ENCODE data around the gene ARHGEF10L. TPM values are rescaled to one million over a fixed set of nuclear protein-coding genes. Genes with fewer than 3 reads are reported as not detected.

Gene ARHGEF10L
- total RNA-seq, 1 donor from 2014 or later, result 16.7 TPM

DNA sequence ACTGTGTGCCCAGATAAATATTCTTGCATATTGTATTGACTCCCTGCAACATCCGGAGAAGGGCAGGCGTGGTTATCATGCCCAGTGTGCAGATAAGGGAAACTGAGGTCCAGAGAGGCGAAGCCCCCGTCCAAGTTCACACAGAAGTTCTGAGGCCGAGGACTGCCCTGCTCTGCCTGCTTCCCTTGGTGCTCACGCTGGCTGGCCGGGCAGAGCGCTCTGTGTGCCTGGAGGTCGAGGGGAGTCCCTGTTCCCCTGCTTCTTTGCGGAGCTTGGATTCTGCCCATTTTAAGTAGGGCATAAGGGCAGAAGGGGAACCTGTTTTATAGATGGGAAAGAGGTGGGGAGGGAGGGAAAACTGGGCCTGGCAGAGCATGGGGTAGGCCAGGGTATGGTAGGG lies 122.8 kb downstream of the ARHGEF10L start:
- no peak overlapping the region for H3K9ac ChIP-seq (ENCODE audit: low read depth in 1 of 3, low read length in 3 of 3)
- no peaks in the 10 kb centered on the region for H3K27me3 ChIP-seq (ENCODE audit: control insufficient read depth in 3 of 3, insufficient read depth in 3 of 3, low read length in 3 of 3)
- no peak overlapping the region for H3K27ac ChIP-seq (ENCODE audit: low read depth, low read length)
- no peak overlapping the region for H3K4me3 ChIP-seq (ENCODE audit: low read length in 3 of 3)
- peaks cover 59 to 82% (median 72%) of the 10 kb centered on the region in 3 donors for H3K36me3 ChIP-seq (ENCODE audit: control insufficient read depth in 3 of 3, insufficient read depth in 3 of 3, low read length in 3 of 3)
- no peaks in the 10 kb centered on the region for H3K4me1 ChIP-seq (ENCODE audit: control insufficient read depth in 3 of 3, insufficient read depth in 3 of 3, low read length in 3 of 3)
- no peaks in the 10 kb centered on the region for H3K9me3 ChIP-seq (ENCODE audit: control insufficient read depth in 3 of 3, low read length in 3 of 3)

DNA sequence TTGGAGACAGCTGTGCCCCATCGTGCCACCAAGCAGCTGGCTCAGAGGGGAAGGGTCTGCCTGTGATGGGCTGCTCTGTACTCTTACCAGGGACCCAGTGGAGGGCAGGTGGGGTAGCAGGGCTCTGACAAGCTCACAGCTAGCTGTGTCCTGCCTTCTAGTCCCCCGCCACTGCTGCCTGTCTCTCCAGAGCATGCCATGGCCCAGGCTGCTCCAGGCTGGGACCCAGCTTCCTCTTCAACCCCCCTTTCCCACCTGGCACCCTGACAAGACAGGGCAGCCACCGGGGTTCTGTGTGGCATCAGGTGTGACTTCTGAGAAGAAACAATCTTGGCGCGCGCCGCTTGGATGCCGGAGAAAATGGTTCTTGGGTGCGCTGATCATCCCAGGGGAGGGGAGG lies 123.3 kb downstream of the ARHGEF10L start:
- Histone ChIP-seq H3K9ac (ENCODE audit: low read depth in 1 of 3, low read length in 3 of 3) (no peak overlapping the region), H3K4me1 (ENCODE audit: control insufficient read depth in 3 of 3, insufficient read depth in 3 of 3, low read length in 3 of 3) (no peaks in the 10 kb centered on the region), H3K9me3 (ENCODE audit: control insufficient read depth in 3 of 3, low read length in 3 of 3) (no peaks in the 10 kb centered on the region), H3K27me3 (ENCODE audit: control insufficient read depth in 3 of 3, insufficient read depth in 3 of 3, low read length in 3 of 3) (no peaks in the 10 kb centered on the region), H3K27ac (ENCODE audit: low read depth, low read length) (no peak overlapping the region), H3K4me3 (ENCODE audit: low read length in 3 of 3) (no peak overlapping the region), H3K36me3 (ENCODE audit: control insufficient read depth in 3 of 3, insufficient read depth in 3 of 3, low read length in 3 of 3) (peaks cover 55 to 80% (median 69%) of the 10 kb centered on the region in 3 donors)

DNA sequence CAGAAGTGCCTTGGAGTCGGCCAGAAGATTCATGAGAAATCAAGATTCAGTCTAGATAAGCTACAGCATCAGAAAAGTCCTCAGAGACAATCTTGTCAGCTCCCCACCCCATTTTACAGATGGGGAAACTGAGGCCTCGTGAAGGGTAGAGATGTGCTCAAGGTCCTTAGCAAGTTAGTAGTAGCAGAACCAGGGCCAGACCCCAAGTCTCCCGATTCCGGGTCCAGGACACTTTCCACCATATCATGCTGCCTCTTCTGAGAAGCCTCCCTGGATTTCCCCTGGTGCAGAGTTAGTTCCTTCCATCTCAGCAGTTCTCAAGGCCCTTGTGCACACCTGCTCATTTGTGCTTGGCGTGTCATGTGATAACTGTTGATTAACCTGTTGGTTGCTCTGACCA lies 124.1 kb downstream of the ARHGEF10L start:
- Histone ChIP-seq H3K9ac (ENCODE audit: low read depth in 1 of 3, low read length in 3 of 3) (no peak overlapping the region), H3K27me3 (ENCODE audit: control insufficient read depth in 3 of 3, insufficient read depth in 3 of 3, low read length in 3 of 3) (no peaks in the 10 kb centered on the region), H3K27ac (ENCODE audit: low read depth, low read length) (no peak overlapping the region), H3K4me1 (ENCODE audit: control insufficient read depth in 3 of 3, insufficient read depth in 3 of 3, low read length in 3 of 3) (peaks cover 0 to 2% (median 0%) of the 10 kb centered on the region in 3 donors), H3K4me3 (ENCODE audit: low read length in 3 of 3) (no peak overlapping the region), H3K9me3 (ENCODE audit: control insufficient read depth in 3 of 3, low read length in 3 of 3) (no peaks in the 10 kb centered on the region), H3K36me3 (ENCODE audit: control insufficient read depth in 3 of 3, insufficient read depth in 3 of 3, low read length in 3 of 3) (peaks cover 52 to 76% (median 69%) of the 10 kb centered on the region in 3 donors)

DNA sequence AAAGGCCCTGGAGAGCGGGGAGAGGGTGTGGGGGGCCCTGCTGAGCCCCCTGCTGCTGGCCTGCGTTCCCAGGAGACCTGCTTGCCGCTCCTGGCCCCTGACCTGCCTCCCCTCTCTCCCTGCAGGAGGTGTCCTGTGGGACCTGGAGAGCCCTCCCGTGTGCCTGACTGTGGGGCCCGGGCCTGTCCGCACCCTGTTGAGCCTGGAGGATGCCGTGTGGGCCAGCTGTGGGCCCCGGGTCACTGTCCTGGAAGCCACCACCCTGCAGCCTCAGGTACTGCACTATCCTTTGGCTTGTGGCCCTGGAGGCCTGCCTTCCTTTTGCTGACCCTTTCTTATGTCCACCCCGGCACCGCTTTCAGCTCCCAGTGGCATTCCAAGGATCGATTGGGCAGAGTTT lies 124.8 kb downstream of the ARHGEF10L start:
- Histone ChIP-seq H3K36me3 (ENCODE audit: control insufficient read depth in 3 of 3, insufficient read depth in 3 of 3, low read length in 3 of 3) (peaks cover 48 to 73% (median 66%) of the 10 kb centered on the region in 3 donors), H3K4me1 (ENCODE audit: control insufficient read depth in 3 of 3, insufficient read depth in 3 of 3, low read length in 3 of 3) (peaks cover 0 to 3% (median 1%) of the 10 kb centered on the region in 3 donors), H3K9me3 (ENCODE audit: control insufficient read depth in 3 of 3, low read length in 3 of 3) (no peaks in the 10 kb centered on the region), H3K27ac (ENCODE audit: low read depth, low read length) (no peak overlapping the region), H3K27me3 (ENCODE audit: control insufficient read depth in 3 of 3, insufficient read depth in 3 of 3, low read length in 3 of 3) (no peaks in the 10 kb centered on the region), H3K4me3 (ENCODE audit: low read length in 3 of 3) (no peak overlapping the region), H3K9ac (ENCODE audit: low read depth in 1 of 3, low read length in 3 of 3) (no peak overlapping the region)

DNA sequence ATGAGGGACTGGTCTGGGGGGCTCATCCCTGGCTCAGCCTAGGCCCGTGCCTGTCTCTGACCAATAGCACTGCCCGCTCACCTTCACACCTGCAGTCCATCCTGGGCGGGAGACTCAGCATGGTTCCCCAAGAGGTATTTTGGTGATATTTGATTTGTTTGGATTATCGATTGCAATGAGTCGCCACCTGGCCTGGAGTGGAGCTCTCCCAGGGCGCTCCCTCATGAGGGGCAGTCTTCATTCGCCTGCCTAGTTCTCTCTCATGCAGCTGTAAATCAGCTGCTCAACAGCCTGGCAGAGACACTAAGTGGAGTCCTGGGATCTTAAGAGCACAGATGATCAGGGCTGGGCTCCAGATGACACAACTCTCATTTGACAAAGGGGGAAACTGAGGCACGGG lies 125.6 kb downstream of the ARHGEF10L start:
- no peak overlapping the region for H3K9ac ChIP-seq (ENCODE audit: low read depth in 1 of 3, low read length in 3 of 3)
- peaks cover 4 to 9% (median 8%) of the 10 kb centered on the region in 3 donors for H3K4me1 ChIP-seq (ENCODE audit: control insufficient read depth in 3 of 3, insufficient read depth in 3 of 3, low read length in 3 of 3)
- no peak overlapping the region for H3K27ac ChIP-seq (ENCODE audit: low read depth, low read length)
- H3K36me3 ChIP-seq (ENCODE audit: control insufficient read depth in 3 of 3, insufficient read depth in 3 of 3, low read length in 3 of 3), result peaks cover 42 to 69% (median 65%) of the 10 kb centered on the region in 3 donors
- H3K4me3 ChIP-seq (ENCODE audit: low read length in 3 of 3), result no peak overlapping the region
- H3K27me3 ChIP-seq (ENCODE audit: control insufficient read depth in 3 of 3, insufficient read depth in 3 of 3, low read length in 3 of 3), result no peaks in the 10 kb centered on the region
- H3K9me3 ChIP-seq (ENCODE audit: control insufficient read depth in 3 of 3, low read length in 3 of 3), result no peaks in the 10 kb centered on the region

DNA sequence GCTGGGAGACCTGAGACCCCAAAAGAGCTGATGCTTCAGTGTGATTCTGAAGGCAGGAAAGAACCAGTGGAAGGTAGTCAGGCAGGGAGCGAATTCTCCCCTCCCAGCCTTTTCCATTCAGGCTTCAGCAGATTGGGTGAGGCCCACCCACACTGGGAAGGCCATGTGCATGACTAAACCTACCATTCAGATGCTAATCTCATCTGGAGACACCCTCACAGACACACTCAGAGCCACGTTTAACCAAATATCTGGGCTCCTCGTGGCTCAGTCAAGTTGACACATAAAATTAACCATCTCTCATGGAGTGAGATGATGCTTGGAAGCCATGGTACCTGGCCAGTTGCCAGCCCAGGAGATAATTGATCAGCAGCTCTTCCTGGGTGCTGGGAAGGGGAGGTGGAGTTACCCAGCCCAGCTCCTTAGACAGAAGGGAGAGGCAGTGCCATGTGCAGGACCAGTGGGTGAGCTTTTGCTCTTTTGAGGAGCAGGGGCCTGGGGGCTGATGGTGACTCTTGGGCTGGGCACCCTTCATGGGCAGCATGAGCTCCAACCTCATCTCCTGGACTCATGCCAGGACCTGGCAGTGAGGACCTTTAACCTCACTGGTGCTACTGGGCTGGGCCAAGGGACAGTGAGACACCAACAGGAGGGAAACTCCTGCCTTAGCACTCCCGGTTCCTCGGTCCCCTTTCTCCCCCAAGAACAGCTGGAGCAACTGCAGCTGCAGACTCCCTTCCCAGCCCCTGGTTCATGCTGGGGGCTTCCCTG lies 126.6 kb downstream of the ARHGEF10L start:
- no peaks in the 10 kb centered on the region for H3K27me3 ChIP-seq (ENCODE audit: control insufficient read depth in 3 of 3, insufficient read depth in 3 of 3, low read length in 3 of 3)
- H3K4me3 ChIP-seq (ENCODE audit: low read length in 3 of 3), result no peak overlapping the region
- peaks cover 4 to 15% (median 10%) of the 10 kb centered on the region in 3 donors for H3K4me1 ChIP-seq (ENCODE audit: control insufficient read depth in 3 of 3, insufficient read depth in 3 of 3, low read length in 3 of 3)
- H3K27ac ChIP-seq (ENCODE audit: low read depth, low read length), result no peak overlapping the region
- H3K9me3 ChIP-seq (ENCODE audit: control insufficient read depth in 3 of 3, low read length in 3 of 3), result no peaks in the 10 kb centered on the region
- H3K9ac ChIP-seq (ENCODE audit: low read depth in 1 of 3, low read length in 3 of 3), result no peak overlapping the region
- H3K36me3 ChIP-seq (ENCODE audit: control insufficient read depth in 3 of 3, insufficient read depth in 3 of 3, low read length in 3 of 3), result peaks cover 43 to 67% (median 64%) of the 10 kb centered on the region in 3 donors

DNA sequence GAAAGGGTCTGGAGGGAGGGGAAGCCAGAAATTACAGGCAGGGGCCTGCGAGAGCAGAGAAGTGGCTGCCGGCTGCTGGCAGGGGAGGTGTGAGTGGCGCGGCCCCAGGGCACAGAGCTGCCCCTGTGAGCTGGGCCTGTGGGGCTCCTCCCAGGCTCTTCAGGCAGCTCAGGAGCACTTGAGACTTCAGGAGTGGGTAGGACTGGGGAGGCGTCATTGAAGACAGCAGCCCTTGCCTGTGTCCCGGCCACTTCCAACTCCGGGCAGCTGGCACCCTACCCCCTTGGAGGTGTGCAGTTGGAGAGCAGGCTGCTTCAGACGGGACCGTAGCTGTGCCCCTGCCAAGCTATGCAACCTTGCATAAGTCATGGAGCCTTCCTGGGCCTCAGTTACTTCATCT lies 128.1 kb downstream of the ARHGEF10L start:
- Histone ChIP-seq H3K4me3 (ENCODE audit: low read length in 3 of 3) (no peak overlapping the region), H3K27ac (ENCODE audit: low read depth, low read length) (no peak overlapping the region), H3K36me3 (ENCODE audit: control insufficient read depth in 3 of 3, insufficient read depth in 3 of 3, low read length in 3 of 3) (peaks cover 45 to 55% (median 55%) of the 10 kb centered on the region in 3 donors), H3K9me3 (ENCODE audit: control insufficient read depth in 3 of 3, low read length in 3 of 3) (no peaks in the 10 kb centered on the region), H3K4me1 (ENCODE audit: control insufficient read depth in 3 of 3, insufficient read depth in 3 of 3, low read length in 3 of 3) (peaks cover 5 to 24% (median 10%) of the 10 kb centered on the region in 3 donors), H3K9ac (ENCODE audit: low read depth in 1 of 3, low read length in 3 of 3) (no peak overlapping the region), H3K27me3 (ENCODE audit: control insufficient read depth in 3 of 3, insufficient read depth in 3 of 3, low read length in 3 of 3) (no peaks in the 10 kb centered on the region)

DNA sequence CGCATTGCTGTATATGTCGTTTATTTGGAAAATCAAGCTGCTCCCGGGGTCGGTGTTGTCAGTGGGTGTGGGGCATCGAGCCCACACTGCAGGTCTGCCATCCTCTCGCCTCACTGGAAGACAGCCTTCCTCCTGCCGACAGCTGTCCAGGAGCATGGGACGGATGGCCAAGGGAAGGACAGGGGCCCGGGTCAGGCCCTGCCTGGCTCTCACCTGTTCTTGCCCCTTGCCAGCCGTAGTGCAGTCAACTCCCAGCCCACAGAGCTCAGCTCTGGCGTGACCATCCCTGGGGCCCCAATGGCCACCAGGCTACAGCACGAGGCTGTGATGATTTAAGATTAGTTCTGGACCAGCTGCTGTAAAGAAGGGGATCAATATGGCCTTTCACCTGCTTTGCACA lies 128.7 kb downstream of the ARHGEF10L start:
- Histone ChIP-seq H3K9me3 (ENCODE audit: control insufficient read depth in 3 of 3, low read length in 3 of 3) (no peaks in the 10 kb centered on the region), H3K4me3 (ENCODE audit: low read length in 3 of 3) (no peak overlapping the region), H3K4me1 (ENCODE audit: control insufficient read depth in 3 of 3, insufficient read depth in 3 of 3, low read length in 3 of 3) (peaks cover 9 to 29% (median 15%) of the 10 kb centered on the region in 3 donors), H3K36me3 (ENCODE audit: control insufficient read depth in 3 of 3, insufficient read depth in 3 of 3, low read length in 3 of 3) (peaks cover 45 to 55% (median 51%) of the 10 kb centered on the region in 3 donors), H3K27ac (ENCODE audit: low read depth, low read length) (no peak overlapping the region), H3K9ac (ENCODE audit: low read depth in 1 of 3, low read length in 3 of 3) (no peak overlapping the region), H3K27me3 (ENCODE audit: control insufficient read depth in 3 of 3, insufficient read depth in 3 of 3, low read length in 3 of 3) (no peaks in the 10 kb centered on the region)

DNA sequence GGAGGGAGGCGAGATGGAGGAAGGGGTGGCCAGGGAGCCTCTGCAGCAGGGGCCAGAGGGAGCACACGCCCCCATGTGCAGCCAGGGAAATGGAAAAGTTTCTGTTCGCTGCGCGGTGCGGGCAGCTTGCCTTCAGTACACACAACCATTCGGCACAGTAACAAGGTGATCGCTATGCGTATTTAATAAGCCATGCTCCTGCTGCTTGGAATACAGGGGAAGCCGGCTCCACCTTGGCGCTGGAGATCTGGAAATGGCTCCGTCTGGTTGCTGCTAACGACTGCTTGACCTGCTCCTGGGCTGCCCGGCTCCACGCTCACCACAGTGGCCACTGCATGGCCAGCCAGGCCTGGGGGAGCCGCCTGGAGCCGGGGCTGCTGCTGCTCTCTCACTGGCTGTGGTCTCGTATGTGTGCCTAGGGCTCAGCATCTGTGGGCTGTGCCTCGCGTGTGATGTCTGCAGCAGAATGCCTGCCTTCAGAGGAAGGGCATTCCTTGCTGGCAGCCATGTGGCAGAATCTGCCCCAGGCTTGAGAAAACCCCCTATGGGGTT lies 129.2 kb downstream of the ARHGEF10L start:
- H3K27me3 ChIP-seq (ENCODE audit: control insufficient read depth in 3 of 3, insufficient read depth in 3 of 3, low read length in 3 of 3), result no peaks in the 10 kb centered on the region
- no peaks in the 10 kb centered on the region for H3K9me3 ChIP-seq (ENCODE audit: control insufficient read depth in 3 of 3, low read length in 3 of 3)
- H3K9ac ChIP-seq (ENCODE audit: low read depth in 1 of 3, low read length in 3 of 3), result peak overlapping the region in 1 of 3 donors; percentile 33
- peaks cover 44 to 52% (median 48%) of the 10 kb centered on the region in 3 donors for H3K36me3 ChIP-seq (ENCODE audit: control insufficient read depth in 3 of 3, insufficient read depth in 3 of 3, low read length in 3 of 3)
- H3K4me1 ChIP-seq (ENCODE audit: control insufficient read depth in 3 of 3, insufficient read depth in 3 of 3, low read length in 3 of 3), result peaks cover 13 to 34% (median 20%) of the 10 kb centered on the region in 3 donors
- H3K27ac ChIP-seq (ENCODE audit: low read depth, low read length), result no peak overlapping the region
- no peak overlapping the region for H3K4me3 ChIP-seq (ENCODE audit: low read length in 3 of 3)

DNA sequence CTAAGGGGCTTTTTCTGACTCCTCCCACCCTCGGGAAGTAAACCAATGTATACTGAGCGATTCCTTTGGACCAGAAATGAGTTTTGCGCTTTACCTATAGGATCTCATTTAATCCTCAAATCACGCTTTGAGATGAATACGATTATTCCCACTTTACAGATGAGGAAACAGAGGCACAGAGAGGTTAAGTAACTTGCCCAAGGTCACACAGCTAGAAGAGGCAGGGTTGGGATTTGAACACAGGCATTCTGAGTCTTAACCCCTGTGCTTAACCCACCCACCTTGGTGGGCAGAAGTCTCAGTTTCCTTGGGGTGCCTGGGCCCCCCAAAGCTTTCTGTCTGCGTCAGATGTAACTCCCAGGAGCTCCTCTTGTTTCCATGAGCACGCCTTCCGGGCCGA lies 129.8 kb downstream of the ARHGEF10L start:
- H3K9me3 ChIP-seq (ENCODE audit: control insufficient read depth in 3 of 3, low read length in 3 of 3), result no peaks in the 10 kb centered on the region
- no peaks in the 10 kb centered on the region for H3K27me3 ChIP-seq (ENCODE audit: control insufficient read depth in 3 of 3, insufficient read depth in 3 of 3, low read length in 3 of 3)
- peaks cover 38 to 47% (median 42%) of the 10 kb centered on the region in 3 donors for H3K36me3 ChIP-seq (ENCODE audit: control insufficient read depth in 3 of 3, insufficient read depth in 3 of 3, low read length in 3 of 3)
- peaks cover 16 to 40% (median 26%) of the 10 kb centered on the region in 3 donors for H3K4me1 ChIP-seq (ENCODE audit: control insufficient read depth in 3 of 3, insufficient read depth in 3 of 3, low read length in 3 of 3)
- no peak overlapping the region for H3K9ac ChIP-seq (ENCODE audit: low read depth in 1 of 3, low read length in 3 of 3)
- no peak overlapping the region for H3K27ac ChIP-seq (ENCODE audit: low read depth, low read length)
- no peak overlapping the region for H3K4me3 ChIP-seq (ENCODE audit: low read length in 3 of 3)
